ENCODE data around the gene CHRNA5.

Gene CHRNA5

DNA sequence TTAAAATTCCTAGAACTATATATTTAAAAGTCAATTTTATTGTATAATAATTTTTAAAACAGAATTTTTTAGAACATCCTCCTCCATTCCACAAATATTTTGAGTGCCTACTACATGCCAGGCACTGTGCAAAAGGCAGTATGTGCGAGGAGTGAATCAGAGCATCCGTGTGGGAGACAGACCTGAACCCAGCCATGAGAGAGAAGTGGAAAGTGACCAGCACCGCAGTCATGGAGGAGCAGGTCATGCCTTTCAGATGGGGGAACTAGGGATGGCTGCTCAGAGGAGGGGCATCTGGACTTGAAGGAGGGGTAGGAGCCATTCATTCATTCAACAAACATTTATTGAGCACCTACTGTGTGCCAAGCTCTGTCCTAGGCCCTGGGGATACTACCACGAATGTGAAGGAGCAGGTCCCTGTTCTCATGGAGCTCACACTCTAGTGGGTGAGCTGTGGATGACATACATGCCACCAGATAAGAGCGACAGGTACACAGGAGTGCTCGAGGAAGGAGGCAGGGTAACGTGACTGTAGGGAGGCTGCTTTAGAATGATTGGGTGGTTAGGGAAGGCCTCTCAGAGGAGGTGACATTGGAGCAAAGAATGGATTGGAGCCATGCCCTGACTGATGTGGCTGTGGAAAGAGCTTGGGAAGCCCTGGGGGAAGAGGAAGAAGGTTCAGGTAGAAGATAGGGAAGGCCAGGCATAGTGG lies 58.6 kb downstream of the CHRNA5 start:
- DNase-seq (ENCODE audit: low read depth) = no peak
- TF ChIP-seq, protein P1, sequence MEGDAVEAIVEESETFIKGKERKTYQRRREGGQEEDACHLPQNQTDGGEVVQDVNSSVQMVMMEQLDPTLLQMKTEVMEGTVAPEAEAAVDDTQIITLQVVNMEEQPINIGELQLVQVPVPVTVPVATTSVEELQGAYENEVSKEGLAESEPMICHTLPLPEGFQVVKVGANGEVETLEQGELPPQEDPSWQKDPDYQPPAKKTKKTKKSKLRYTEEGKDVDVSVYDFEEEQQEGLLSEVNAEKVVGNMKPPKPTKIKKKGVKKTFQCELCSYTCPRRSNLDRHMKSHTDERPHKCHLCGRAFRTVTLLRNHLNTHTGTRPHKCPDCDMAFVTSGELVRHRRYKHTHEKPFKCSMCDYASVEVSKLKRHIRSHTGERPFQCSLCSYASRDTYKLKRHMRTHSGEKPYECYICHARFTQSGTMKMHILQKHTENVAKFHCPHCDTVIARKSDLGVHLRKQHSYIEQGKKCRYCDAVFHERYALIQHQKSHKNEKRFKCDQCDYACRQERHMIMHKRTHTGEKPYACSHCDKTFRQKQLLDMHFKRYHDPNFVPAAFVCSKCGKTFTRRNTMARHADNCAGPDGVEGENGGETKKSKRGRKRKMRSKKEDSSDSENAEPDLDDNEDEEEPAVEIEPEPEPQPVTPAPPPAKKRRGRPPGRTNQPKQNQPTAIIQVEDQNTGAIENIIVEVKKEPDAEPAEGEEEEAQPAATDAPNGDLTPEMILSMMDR (IDR thresholded peaks at IDR 0.05; ENCODE audit: control insufficient read depth, insufficient read depth, low read depth, low read length, missing control alignments) = no peak
- H3K4me3 ChIP-seq (ENCODE audit: control insufficient read depth, low read depth, low read length) = no peak overlapping the region

DNA sequence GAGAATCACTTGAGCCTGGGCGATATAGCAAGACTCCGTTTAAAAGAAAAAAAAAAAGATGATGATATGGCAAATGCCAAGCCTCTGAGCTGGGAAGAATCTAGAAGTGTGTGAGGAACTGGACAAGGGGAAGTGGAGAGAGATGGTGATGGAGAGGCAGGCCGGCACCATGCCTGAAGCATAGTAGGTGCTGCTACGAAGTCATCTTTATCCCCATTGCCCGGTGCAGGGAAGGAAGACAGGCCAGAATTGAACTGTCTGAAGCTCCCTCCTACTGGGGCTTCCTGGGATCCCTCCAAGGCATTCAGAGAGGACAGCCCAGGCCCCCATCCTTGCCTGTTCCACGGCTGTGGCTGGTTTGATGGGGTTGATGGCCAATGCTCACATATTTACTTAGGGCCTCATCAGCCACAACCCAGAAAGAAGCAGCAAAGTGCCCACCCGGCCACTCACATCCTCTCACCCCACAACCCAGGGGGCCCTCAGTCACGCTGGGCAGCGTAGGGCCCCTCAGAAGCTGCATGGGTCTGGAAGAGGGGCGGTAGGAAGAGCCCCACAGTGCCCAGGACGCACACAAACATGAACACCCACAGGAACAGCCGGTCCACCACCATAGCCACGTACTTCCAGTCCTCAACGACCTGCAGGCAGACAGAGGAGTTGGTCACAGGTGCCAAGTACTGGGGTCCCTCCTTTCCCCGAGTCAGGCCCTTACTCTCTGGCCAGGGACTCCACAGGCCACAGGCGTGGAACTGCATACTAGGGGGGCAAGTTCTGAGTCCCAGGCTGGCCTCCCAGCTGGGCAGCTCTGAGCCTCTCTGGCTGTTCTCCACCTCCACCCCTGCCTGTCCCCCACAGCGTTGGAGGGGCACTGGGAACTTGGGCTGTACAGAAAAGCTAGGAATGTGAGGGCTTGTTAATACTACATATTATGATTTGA lies 59.6 kb downstream of the CHRNA5 start:
- DNase-seq (ENCODE audit: low read depth) = no peak
- no peak overlapping the region for H3K4me3 ChIP-seq (ENCODE audit: control insufficient read depth, low read depth, low read length)
- TF ChIP-seq, protein P1 (IDR thresholded peaks at IDR 0.05; ENCODE audit: control insufficient read depth, insufficient read depth, low read depth, low read length, missing control alignments) = no peak

DNA sequence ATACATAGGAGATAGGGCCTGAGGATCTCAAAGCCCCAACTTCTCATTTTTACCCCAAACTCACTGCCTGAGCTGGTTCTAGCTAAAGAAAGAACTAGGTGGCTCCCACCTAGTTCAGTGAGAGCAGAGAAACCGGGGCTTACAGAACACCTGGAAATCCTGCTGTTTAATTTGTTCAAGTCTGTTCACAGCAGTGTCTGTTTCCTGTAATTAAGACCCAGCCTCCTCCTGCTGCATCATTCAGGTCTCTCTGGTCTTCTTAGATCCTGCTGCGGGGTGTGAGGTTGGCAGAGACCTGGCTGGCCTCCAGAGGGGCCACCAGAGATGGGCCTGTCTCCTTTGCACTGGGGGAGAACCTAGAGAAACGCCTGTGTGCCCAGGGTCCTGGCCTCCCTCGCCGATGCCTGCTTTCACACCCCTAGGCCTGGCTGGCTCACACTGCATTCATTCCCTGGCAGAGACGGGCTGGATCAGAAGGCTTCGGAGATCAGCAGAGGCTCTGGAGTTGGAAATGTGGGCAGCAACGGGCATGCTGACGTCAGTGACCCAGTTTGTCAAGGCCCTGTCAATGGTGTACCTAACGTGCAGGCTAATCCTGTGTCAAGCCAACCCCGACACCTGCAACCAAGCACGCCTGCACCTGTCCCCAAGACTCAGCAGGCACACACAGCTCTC lies 60.4 kb downstream of the CHRNA5 start:
- DNase-seq (ENCODE audit: low read depth) = no peak
- TF ChIP-seq, protein P1 (IDR thresholded peaks at IDR 0.05; ENCODE audit: control insufficient read depth, insufficient read depth, low read depth, low read length, missing control alignments) = no peak
- H3K4me3 ChIP-seq (ENCODE audit: control insufficient read depth, low read depth, low read length) = no peak overlapping the region

- no peak overlapping the region for H3K4me3 ChIP-seq (ENCODE audit: control insufficient read depth, low read depth, low read length)
- DNase-seq (ENCODE audit: low read depth) = no peak
- TF ChIP-seq, protein P1 (IDR thresholded peaks at IDR 0.05; ENCODE audit: control insufficient read depth, insufficient read depth, low read depth, low read length, missing control alignments) = no peak
These were observed 61.2 kb downstream of the CHRNA5 start for GRCh38 chr15:78626381-78626995.

GRCh38 chr15:78627348-78627747 lies 62.0 kb downstream of the CHRNA5 start:
- no peak for DNase-seq (ENCODE audit: low read depth)
- H3K4me3 ChIP-seq (ENCODE audit: control insufficient read depth, low read depth, low read length) = no peak overlapping the region
- TF ChIP-seq, protein P1 (IDR thresholded peaks at IDR 0.05; ENCODE audit: control insufficient read depth, insufficient read depth, low read depth, low read length, missing control alignments) = no peak

GRCh38 chr15:78628227-78628626 lies 62.9 kb downstream of the CHRNA5 start:
- DNase-seq (ENCODE audit: low read depth) = no peak
- TF ChIP-seq, protein P1 (IDR thresholded peaks at IDR 0.05; ENCODE audit: control insufficient read depth, insufficient read depth, low read depth, low read length, missing control alignments) = no peak
- H3K4me3 ChIP-seq (ENCODE audit: control insufficient read depth, low read depth, low read length) = no peak overlapping the region

All from AG09309 (cell line).